Measurements from ENCODE around the gene KCTD13.

GRCh38 chr16:29891525-29892457, 34.2 kb downstream of the KCTD13 start:
- no peak for TF ChIP-seq POLR2A (IDR thresholded peaks at IDR 0.05; ENCODE audit: low read depth)
- TF ChIP-seq, protein P1, sequence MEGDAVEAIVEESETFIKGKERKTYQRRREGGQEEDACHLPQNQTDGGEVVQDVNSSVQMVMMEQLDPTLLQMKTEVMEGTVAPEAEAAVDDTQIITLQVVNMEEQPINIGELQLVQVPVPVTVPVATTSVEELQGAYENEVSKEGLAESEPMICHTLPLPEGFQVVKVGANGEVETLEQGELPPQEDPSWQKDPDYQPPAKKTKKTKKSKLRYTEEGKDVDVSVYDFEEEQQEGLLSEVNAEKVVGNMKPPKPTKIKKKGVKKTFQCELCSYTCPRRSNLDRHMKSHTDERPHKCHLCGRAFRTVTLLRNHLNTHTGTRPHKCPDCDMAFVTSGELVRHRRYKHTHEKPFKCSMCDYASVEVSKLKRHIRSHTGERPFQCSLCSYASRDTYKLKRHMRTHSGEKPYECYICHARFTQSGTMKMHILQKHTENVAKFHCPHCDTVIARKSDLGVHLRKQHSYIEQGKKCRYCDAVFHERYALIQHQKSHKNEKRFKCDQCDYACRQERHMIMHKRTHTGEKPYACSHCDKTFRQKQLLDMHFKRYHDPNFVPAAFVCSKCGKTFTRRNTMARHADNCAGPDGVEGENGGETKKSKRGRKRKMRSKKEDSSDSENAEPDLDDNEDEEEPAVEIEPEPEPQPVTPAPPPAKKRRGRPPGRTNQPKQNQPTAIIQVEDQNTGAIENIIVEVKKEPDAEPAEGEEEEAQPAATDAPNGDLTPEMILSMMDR (IDR thresholded peaks at IDR 0.05) = no peak
